ENCODE results near the gene CBL. TPM values are rescaled to one million over a fixed set of nuclear protein-coding genes. Genes with fewer than 3 reads are reported as not detected.
"Not testable (repeated sequence)": the region's sequence is repeated elsewhere in the genome, so short reads cannot be mapped to it uniquely, and the experiment has no call there.

CBL gene
- total RNA-seq, 1 experiment from 2014 or later: 52.7 TPM

DNA sequence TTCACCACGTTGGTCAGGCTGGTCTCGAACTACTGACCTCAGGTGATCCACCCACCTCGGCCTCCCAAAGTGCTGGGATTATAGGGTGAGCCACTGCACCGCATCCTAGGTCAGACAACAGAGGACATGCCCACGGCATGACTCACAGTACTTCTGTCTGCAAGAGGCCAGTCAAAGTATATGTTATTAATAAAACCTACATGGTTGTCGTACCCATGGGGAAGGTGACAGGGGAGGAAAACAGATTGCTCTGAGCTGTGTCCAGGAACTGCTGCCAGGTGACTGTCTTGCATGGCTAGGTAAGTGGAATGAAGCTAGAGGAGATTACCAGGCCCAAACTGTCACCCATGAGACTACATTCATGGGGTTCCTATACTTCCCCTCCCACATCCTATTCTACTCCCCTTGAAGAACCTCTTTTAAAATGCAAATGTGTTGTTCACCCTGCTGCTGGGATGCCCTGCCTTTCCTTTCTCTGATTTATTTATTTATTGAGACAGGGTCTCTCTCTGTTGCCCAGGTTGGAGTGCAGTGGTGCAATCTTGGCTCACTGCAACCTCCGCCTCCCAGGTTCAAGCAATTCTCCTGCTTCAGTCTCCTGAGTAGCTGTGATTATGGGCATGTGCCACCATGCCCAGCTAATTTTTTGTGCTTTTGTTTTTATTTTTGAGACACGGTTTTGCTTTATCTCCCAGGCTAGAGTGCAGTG lies 39.6 kb upstream of the CBL start:
- no TSS peak for BruUV-seq (replicated peaks)
- Mint-ChIP-seq H3K27me3 (ENCODE audit: insufficient read depth, unreplicated experiment) (peaks cover 4% of the 10 kb centered on the region), H3K9me3 (ENCODE audit: unreplicated experiment) (no peaks in the 10 kb centered on the region), H3K4me1 (ENCODE audit: low read depth, unreplicated experiment) (no peaks in the 10 kb centered on the region), H3K36me3 (ENCODE audit: insufficient read depth, unreplicated experiment) (no peaks in the 10 kb centered on the region), H3K27ac (ENCODE audit: unreplicated experiment) (no peak overlapping the region), H3K4me3 (ENCODE audit: unreplicated experiment) (no peak overlapping the region)
- Histone ChIP-seq H3K4me1 (peaks cover 4% of the 10 kb centered on the region; the same call in 1 of the 2 replicates), H3K27me3 (replicated peaks; ENCODE audit: control insufficient read depth, insufficient read depth, low read length) (no peaks in the 10 kb centered on the region), H3K36me3 (ENCODE audit: control insufficient read depth, insufficient read depth, low read length) (no peaks in the 10 kb centered on the region), H3K9me3 (no peaks in the 10 kb centered on the region), H3K4me3 (ENCODE audit: low read depth, low read length) (no peak overlapping the region)
- ChIA-PET POLR2A (no interaction called here), CTCF (interaction anchor here (0.6 to 2.0 kb wide), 3 partner anchors 22 to 64 kb away, joined by 4 to 9 read pairs (median 5); partner anchors contain the start of genes CBL and DPAGT1)
- intact Hi-C loops (cut with micrococcal nuclease; ENCODE audit: unreplicated experiment): no loop called here
- TF ChIP-seq, protein P1, sequence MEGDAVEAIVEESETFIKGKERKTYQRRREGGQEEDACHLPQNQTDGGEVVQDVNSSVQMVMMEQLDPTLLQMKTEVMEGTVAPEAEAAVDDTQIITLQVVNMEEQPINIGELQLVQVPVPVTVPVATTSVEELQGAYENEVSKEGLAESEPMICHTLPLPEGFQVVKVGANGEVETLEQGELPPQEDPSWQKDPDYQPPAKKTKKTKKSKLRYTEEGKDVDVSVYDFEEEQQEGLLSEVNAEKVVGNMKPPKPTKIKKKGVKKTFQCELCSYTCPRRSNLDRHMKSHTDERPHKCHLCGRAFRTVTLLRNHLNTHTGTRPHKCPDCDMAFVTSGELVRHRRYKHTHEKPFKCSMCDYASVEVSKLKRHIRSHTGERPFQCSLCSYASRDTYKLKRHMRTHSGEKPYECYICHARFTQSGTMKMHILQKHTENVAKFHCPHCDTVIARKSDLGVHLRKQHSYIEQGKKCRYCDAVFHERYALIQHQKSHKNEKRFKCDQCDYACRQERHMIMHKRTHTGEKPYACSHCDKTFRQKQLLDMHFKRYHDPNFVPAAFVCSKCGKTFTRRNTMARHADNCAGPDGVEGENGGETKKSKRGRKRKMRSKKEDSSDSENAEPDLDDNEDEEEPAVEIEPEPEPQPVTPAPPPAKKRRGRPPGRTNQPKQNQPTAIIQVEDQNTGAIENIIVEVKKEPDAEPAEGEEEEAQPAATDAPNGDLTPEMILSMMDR (IDR thresholded peaks at IDR 0.05; ENCODE audit: insufficient read depth in 1 of 2, low read depth in 1 of 2, low read length in 1 of 2, severe bottlenecking in 1 of 2, unreplicated experiment in 1 of 2): no peak
- no peak for DNase-seq

DNA sequence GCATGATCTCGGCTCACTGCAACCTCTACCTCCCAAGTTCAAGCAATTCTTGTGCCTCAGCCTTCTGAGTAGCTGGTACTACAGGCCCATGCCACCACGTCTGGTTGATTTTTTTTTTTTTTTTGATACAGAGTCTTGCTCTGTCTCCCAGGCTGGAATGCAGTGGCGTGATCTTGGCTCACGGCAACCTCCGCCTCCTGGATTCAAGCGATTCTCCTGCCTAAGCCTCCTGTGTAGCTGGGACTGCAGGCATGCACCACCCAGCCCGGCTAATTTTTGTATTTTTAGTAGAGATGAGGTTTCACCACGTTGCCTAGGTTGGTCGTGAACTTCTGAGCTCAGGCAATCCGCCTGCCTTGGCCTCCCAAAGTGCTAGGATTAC lies 39.1 kb upstream of the CBL start:
- H3K9me3 ChIP-seq; H3K36me3 Mint-ChIP-seq (ENCODE audit: insufficient read depth, unreplicated experiment); intact Hi-C loops (cut with micrococcal nuclease; ENCODE audit: unreplicated experiment); H3K4me3 ChIP-seq (ENCODE audit: low read depth, low read length); H3K4me1 ChIP-seq; H3K36me3 ChIP-seq (ENCODE audit: control insufficient read depth, insufficient read depth, low read length); H3K9me3 Mint-ChIP-seq (ENCODE audit: unreplicated experiment); H3K4me3 Mint-ChIP-seq (ENCODE audit: unreplicated experiment); H3K27me3 ChIP-seq (replicated peaks; ENCODE audit: control insufficient read depth, insufficient read depth, low read length); POLR2A ChIA-PET; BruUV-seq (replicated peaks); DNase-seq; H3K27me3 Mint-ChIP-seq (ENCODE audit: insufficient read depth, unreplicated experiment); H3K4me1 Mint-ChIP-seq (ENCODE audit: low read depth, unreplicated experiment); H3K27ac Mint-ChIP-seq (ENCODE audit: unreplicated experiment): not testable (repeated sequence)
- CTCF ChIA-PET: interaction anchor here (0.6 to 2.0 kb wide), 3 partner anchors 22 to 65 kb away, joined by 4 to 9 read pairs (median 5); partner anchors contain the start of genes CBL and DPAGT1

DNA sequence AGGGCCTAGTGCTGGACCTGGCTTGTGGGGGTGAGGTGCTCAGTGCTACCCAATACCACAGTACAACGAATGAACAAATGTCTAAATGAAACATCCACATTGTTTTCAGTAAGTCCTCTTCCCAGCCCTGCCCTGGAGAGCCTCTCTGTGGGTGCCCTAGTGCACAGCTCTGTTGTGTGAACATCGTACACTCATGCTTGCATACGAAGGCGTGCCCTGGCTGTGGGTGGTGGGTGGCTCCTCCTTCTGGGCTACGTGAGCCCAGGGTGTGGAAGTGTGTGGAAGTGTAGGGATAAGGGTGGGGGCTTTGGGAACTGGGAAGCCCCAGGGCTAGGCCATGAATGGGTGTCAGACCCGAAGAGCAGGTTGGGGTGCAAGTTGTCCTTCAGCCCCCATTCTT lies 38.2 kb upstream of the CBL start:
- H3K4me1 ChIP-seq: peaks cover 4% of the 10 kb centered on the region; the same call in 1 of the 2 replicates
- Mint-ChIP-seq H3K27me3 (ENCODE audit: insufficient read depth, unreplicated experiment) (no peaks in the 10 kb centered on the region), H3K4me1 (ENCODE audit: low read depth, unreplicated experiment) (no peaks in the 10 kb centered on the region), H3K4me3 (ENCODE audit: unreplicated experiment) (peak overlapping the region; percentile 39), H3K9me3 (ENCODE audit: unreplicated experiment) (no peaks in the 10 kb centered on the region), H3K27ac (ENCODE audit: unreplicated experiment) (no peak overlapping the region), H3K36me3 (ENCODE audit: insufficient read depth, unreplicated experiment) (no peaks in the 10 kb centered on the region)
- TF ChIP-seq, protein P1 (IDR thresholded peaks at IDR 0.05; ENCODE audit: insufficient read depth in 1 of 2, low read depth in 1 of 2, low read length in 1 of 2, severe bottlenecking in 1 of 2, unreplicated experiment in 1 of 2): no peak
- no peaks in the 10 kb centered on the region for H3K36me3 ChIP-seq (ENCODE audit: control insufficient read depth, insufficient read depth, low read length)
- intact Hi-C loops (cut with micrococcal nuclease; ENCODE audit: unreplicated experiment): loop anchor here (1.0 kb wide), 1 partner anchor 29 kb away; no protein-coding TSS in a partner anchor
- CTCF ChIA-PET: interaction anchor here (2.0 kb wide), 1 partner anchor 66 kb away, joined by 9 read pairs; the partner anchor contains the start of gene DPAGT1
- BruUV-seq (replicated peaks): no TSS peak
- no peaks in the 10 kb centered on the region for H3K9me3 ChIP-seq
- no peak overlapping the region for H3K4me3 ChIP-seq (ENCODE audit: low read depth, low read length)
- no peaks in the 10 kb centered on the region for H3K27me3 ChIP-seq (replicated peaks; ENCODE audit: control insufficient read depth, insufficient read depth, low read length)
- no peak for DNase-seq
- POLR2A ChIA-PET: no interaction called here
